ENCODE results near the gene MAIP1.

DNA sequence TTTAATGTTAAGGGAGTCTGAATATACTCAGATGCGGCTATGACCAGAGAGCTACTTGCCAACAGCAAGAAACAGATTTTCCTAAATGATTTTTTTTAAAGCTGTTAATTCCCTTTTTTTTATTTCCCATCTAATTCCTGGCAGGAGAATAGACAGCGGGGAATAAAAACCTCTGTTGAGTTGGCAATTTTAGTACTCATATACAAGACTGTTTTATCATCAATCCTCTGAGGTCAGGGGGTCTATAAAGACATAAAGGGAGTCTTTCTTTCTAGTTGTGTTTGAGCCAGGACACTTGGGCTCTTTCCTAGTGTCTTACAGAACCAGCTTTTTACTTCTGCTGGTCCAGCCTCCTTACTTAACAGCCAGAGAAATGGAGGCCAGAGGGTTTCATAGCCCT is 29.4 kb downstream of the MAIP1 start:
- no peak for TF ChIP-seq POLR2AphosphoS5 (IDR thresholded peaks at IDR 0.05; ENCODE audit: control insufficient read depth, insufficient read depth, low read depth, low read length)
- TF ChIP-seq RAD21 (CRISPR knock-in tag; conservative IDR thresholded peaks at IDR 0.05 in 1 of 2, IDR thresholded peaks at IDR 0.05 in 1 of 2): no peak
- no peak for TF ChIP-seq SMAD1 (IDR thresholded peaks at IDR 0.05; ENCODE audit: low read depth, low read length, partially characterized antibody)
- TF ChIP-seq, protein P1, sequence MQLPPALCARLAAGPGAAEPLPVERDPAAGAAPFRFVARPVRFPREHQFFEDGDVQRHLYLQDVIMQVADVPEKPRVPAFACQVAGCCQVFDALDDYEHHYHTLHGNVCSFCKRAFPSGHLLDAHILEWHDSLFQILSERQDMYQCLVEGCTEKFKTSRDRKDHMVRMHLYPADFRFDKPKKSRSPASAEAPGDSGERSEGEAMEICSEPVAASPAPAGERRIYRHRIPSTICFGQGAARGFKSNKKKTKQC (CRISPR knock-in tag; IDR thresholded peaks at IDR 0.05): no peak

All from K562 (cell line).